ENCODE measurements around the gene KSR1.
"Not testable (repeated sequence)": the region's sequence is repeated elsewhere in the genome, so short reads cannot be mapped to it uniquely, and the experiment has no call there.

Gene KSR1

GRCh38 chr17:27462149-27462548 lies 5.9 kb downstream of the KSR1 start:
- Histone ChIP-seq H2AFZ (ENCODE audit: low read depth, low read length) (no peak overlapping the region), H3K4me1 (ENCODE audit: insufficient read depth, low read length) (peaks cover 21% of the 10 kb centered on the region), H3K4me3 (ENCODE audit: low read length) (no peak overlapping the region), H3K36me3 (ENCODE audit: insufficient read depth, low read length) (no peaks in the 10 kb centered on the region), H3K27me3 (ENCODE audit: insufficient read depth, low read length) (no peaks in the 10 kb centered on the region), H3K9me3 (ENCODE audit: low read length) (no peaks in the 10 kb centered on the region)

- no peak overlapping the region for H2AFZ ChIP-seq (ENCODE audit: low read depth, low read length)
- H3K9me3 ChIP-seq (ENCODE audit: low read length) = no peaks in the 10 kb centered on the region
- no peaks in the 10 kb centered on the region for H3K27me3 ChIP-seq (ENCODE audit: insufficient read depth, low read length)
- no peak overlapping the region for H3K4me3 ChIP-seq (ENCODE audit: low read length)
- peaks cover 16% of the 10 kb centered on the region for H3K4me1 ChIP-seq (ENCODE audit: insufficient read depth, low read length)
- no peaks in the 10 kb centered on the region for H3K36me3 ChIP-seq (ENCODE audit: insufficient read depth, low read length)
Observed at GRCh38 chr17:27462714-27463113, 6.5 kb downstream of the KSR1 start.

GRCh38 chr17:27463235-27463677 lies 7.0 kb downstream of the KSR1 start:
- H3K27me3 ChIP-seq (ENCODE audit: insufficient read depth, low read length) = no peaks in the 10 kb centered on the region
- H3K36me3 ChIP-seq (ENCODE audit: insufficient read depth, low read length) = no peaks in the 10 kb centered on the region
- H3K4me3 ChIP-seq (ENCODE audit: low read length) = no peak overlapping the region
- H3K9me3 ChIP-seq (ENCODE audit: low read length) = no peaks in the 10 kb centered on the region
- H3K4me1 ChIP-seq (ENCODE audit: insufficient read depth, low read length) = peaks cover 10% of the 10 kb centered on the region
- no peak overlapping the region for H2AFZ ChIP-seq (ENCODE audit: low read depth, low read length)

- H3K9me3 ChIP-seq (ENCODE audit: low read length); H3K4me1 ChIP-seq (ENCODE audit: insufficient read depth, low read length); H2AFZ ChIP-seq (ENCODE audit: low read depth, low read length); H3K4me3 ChIP-seq (ENCODE audit: low read length); H3K36me3 ChIP-seq (ENCODE audit: insufficient read depth, low read length); H3K27me3 ChIP-seq (ENCODE audit: insufficient read depth, low read length): not testable (repeated sequence)
Observed at GRCh38 chr17:27464019-27464418, 7.8 kb downstream of the KSR1 start.

GRCh38 chr17:27464431-27464830 lies 8.2 kb downstream of the KSR1 start:
- Histone ChIP-seq H3K36me3 (ENCODE audit: insufficient read depth, low read length) (no peaks in the 10 kb centered on the region), H3K4me3 (ENCODE audit: low read length) (no peak overlapping the region), H3K9me3 (ENCODE audit: low read length) (no peaks in the 10 kb centered on the region), H3K27me3 (ENCODE audit: insufficient read depth, low read length) (no peaks in the 10 kb centered on the region), H2AFZ (ENCODE audit: low read depth, low read length) (no peak overlapping the region), H3K4me1 (ENCODE audit: insufficient read depth, low read length) (peaks cover 4% of the 10 kb centered on the region)

- not testable (repeated sequence) for H3K9me3 ChIP-seq (ENCODE audit: low read length); H3K4me1 ChIP-seq (ENCODE audit: insufficient read depth, low read length); H3K36me3 ChIP-seq (ENCODE audit: insufficient read depth, low read length); H3K4me3 ChIP-seq (ENCODE audit: low read length); H2AFZ ChIP-seq (ENCODE audit: low read depth, low read length); H3K27me3 ChIP-seq (ENCODE audit: insufficient read depth, low read length)
Observed at GRCh38 chr17:27465875-27466274, 9.6 kb downstream of the KSR1 start.

GRCh38 chr17:27466376-27466742 lies 10.1 kb downstream of the KSR1 start:
- no peaks in the 10 kb centered on the region for H3K36me3 ChIP-seq (ENCODE audit: insufficient read depth, low read length)
- no peaks in the 10 kb centered on the region for H3K9me3 ChIP-seq (ENCODE audit: low read length)
- no peaks in the 10 kb centered on the region for H3K27me3 ChIP-seq (ENCODE audit: insufficient read depth, low read length)
- no peak overlapping the region for H3K4me3 ChIP-seq (ENCODE audit: low read length)
- no peak overlapping the region for H2AFZ ChIP-seq (ENCODE audit: low read depth, low read length)
- no peaks in the 10 kb centered on the region for H3K4me1 ChIP-seq (ENCODE audit: insufficient read depth, low read length)

GRCh38 chr17:27466743-27467375 lies 10.6 kb downstream of the KSR1 start:
- H3K36me3 ChIP-seq (ENCODE audit: insufficient read depth, low read length) = no peaks in the 10 kb centered on the region
- H3K9me3 ChIP-seq (ENCODE audit: low read length) = no peaks in the 10 kb centered on the region
- H3K4me1 ChIP-seq (ENCODE audit: insufficient read depth, low read length) = no peaks in the 10 kb centered on the region
- no peaks in the 10 kb centered on the region for H3K27me3 ChIP-seq (ENCODE audit: insufficient read depth, low read length)
- H3K4me3 ChIP-seq (ENCODE audit: low read length) = no peak overlapping the region
- H2AFZ ChIP-seq (ENCODE audit: low read depth, low read length) = no peak overlapping the region

- Histone ChIP-seq H3K36me3 (ENCODE audit: insufficient read depth, low read length) (no peaks in the 10 kb centered on the region), H2AFZ (ENCODE audit: low read depth, low read length) (no peak overlapping the region), H3K9me3 (ENCODE audit: low read length) (no peaks in the 10 kb centered on the region), H3K4me1 (ENCODE audit: insufficient read depth, low read length) (no peaks in the 10 kb centered on the region), H3K4me3 (ENCODE audit: low read length) (no peak overlapping the region), H3K27me3 (ENCODE audit: insufficient read depth, low read length) (no peaks in the 10 kb centered on the region)
Observed at GRCh38 chr17:27469256-27469655, 13.0 kb downstream of the KSR1 start.

- H3K36me3 ChIP-seq (ENCODE audit: insufficient read depth, low read length) = no peaks in the 10 kb centered on the region
- no peak overlapping the region for H3K4me3 ChIP-seq (ENCODE audit: low read length)
- no peak overlapping the region for H2AFZ ChIP-seq (ENCODE audit: low read depth, low read length)
- no peaks in the 10 kb centered on the region for H3K27me3 ChIP-seq (ENCODE audit: insufficient read depth, low read length)
- no peaks in the 10 kb centered on the region for H3K4me1 ChIP-seq (ENCODE audit: insufficient read depth, low read length)
- no peaks in the 10 kb centered on the region for H3K9me3 ChIP-seq (ENCODE audit: low read length)
Observed at GRCh38 chr17:27471321-27472269, 15.3 kb downstream of the KSR1 start.

GRCh38 chr17:27473190-27473747 lies 17.0 kb downstream of the KSR1 start:
- Histone ChIP-seq H2AFZ (ENCODE audit: low read depth, low read length) (no peak overlapping the region), H3K36me3 (ENCODE audit: insufficient read depth, low read length) (no peaks in the 10 kb centered on the region), H3K27me3 (ENCODE audit: insufficient read depth, low read length) (no peaks in the 10 kb centered on the region), H3K4me3 (ENCODE audit: low read length) (no peak overlapping the region), H3K9me3 (ENCODE audit: low read length) (no peaks in the 10 kb centered on the region), H3K4me1 (ENCODE audit: insufficient read depth, low read length) (no peaks in the 10 kb centered on the region)

- H3K27me3 ChIP-seq (ENCODE audit: insufficient read depth, low read length) = no peaks in the 10 kb centered on the region
- no peak overlapping the region for H3K4me3 ChIP-seq (ENCODE audit: low read length)
- no peaks in the 10 kb centered on the region for H3K36me3 ChIP-seq (ENCODE audit: insufficient read depth, low read length)
- no peaks in the 10 kb centered on the region for H3K9me3 ChIP-seq (ENCODE audit: low read length)
- no peak overlapping the region for H2AFZ ChIP-seq (ENCODE audit: low read depth, low read length)
- H3K4me1 ChIP-seq (ENCODE audit: insufficient read depth, low read length) = no peaks in the 10 kb centered on the region
Observed at GRCh38 chr17:27473748-27474609, 17.7 kb downstream of the KSR1 start.

Data from neuron (in vitro differentiated cells).